Bronchial epithelial cell (primary cell): Measurements from ENCODE around the gene CCDC40. TPM values are rescaled to one million over a fixed set of nuclear protein-coding genes. Genes with fewer than 3 reads are reported as not detected.

ENCODE experiments used
- DNase-seq: peaks from one replicate; pipeline ENCODE4 v3.0.0-alpha.2; 2010; ENCODE audit warnings: low read depth
- FAIRE-seq: peaks from 2 replicates; lab custom pipeline; 2011; peaks lifted over from hg19 to GRCh38; lab: Jason Lieb, UNC
- H3K27me3 ChIP-seq: 2 replicates; pipeline ENCODE4 v1.5.1; 2011; ENCODE audit warnings: low read length; ENCODE audit not compliant: control insufficient read depth, insufficient read depth
- H3K36me3 ChIP-seq: 2 replicates; pipeline ENCODE4 v1.5.1; 2011; ENCODE audit warnings: low read length; ENCODE audit not compliant: control insufficient read depth, insufficient read depth
- H3K4me3 ChIP-seq: 2 replicates; pipeline ENCODE4 v1.5.1; 2011; ENCODE audit warnings: mild to moderate bottlenecking, low read depth, low read length, control low read depth
- total RNA-seq: library from RNA; depleted of rRNA; stranded (reverse); fragments of >200 nt; gene quantifications from 2 replicates; pipeline ENCODE4 v1.2.1, GENCODE V29; 2014
- TF ChIP-seq, protein P1 (sequence below): IDR thresholded peaks from 2 replicates; pipeline ENCODE4 v1.5.1; 2011; ENCODE audit warnings: mild to moderate bottlenecking, moderate library complexity, low read length, control low read depth, inconsistent platforms; ENCODE audit not compliant: insufficient read depth, severe bottlenecking

The CCDC40 gene
- total RNA-seq, 1 donor from 2014 or later = 0.79 TPM

DNA sequence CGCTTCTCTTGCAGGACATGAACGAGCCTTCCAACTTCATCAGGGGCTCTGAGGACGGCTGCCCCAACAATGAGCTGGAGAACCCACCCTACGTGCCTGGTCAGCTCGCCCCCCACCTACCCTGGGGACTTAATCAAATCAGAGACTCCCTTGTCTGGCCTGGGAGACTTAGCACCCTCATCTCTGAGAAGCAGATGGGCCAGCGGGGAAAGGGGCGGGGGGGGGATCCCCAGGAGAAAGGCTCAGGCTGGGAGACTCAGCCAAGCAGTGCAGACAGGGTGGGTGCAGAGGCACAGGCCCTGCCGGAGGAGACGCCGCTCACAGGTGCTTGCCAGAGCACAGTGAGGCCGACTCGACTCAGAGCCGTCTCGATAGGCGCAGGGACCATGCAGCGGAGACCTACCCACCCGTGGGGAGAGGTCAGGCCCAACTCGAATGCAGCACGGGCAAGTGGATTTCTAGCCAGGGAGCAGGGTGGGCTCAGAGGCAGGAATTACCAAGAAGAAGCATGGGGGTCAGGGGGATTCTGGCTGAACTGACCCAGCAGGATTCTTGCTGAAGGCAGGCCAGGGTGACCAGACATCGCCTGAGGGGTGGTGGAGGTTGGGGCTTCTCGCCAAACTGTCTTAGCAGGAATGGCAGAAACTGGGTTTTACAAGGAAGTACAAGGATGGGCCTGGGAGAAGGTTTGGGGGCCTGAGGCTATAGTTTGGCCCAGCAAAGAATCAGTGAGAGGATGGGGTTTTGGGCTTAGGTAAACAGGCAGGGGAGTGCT lies 74.7 kb downstream of the CCDC40 start:
- TF ChIP-seq, protein P1, sequence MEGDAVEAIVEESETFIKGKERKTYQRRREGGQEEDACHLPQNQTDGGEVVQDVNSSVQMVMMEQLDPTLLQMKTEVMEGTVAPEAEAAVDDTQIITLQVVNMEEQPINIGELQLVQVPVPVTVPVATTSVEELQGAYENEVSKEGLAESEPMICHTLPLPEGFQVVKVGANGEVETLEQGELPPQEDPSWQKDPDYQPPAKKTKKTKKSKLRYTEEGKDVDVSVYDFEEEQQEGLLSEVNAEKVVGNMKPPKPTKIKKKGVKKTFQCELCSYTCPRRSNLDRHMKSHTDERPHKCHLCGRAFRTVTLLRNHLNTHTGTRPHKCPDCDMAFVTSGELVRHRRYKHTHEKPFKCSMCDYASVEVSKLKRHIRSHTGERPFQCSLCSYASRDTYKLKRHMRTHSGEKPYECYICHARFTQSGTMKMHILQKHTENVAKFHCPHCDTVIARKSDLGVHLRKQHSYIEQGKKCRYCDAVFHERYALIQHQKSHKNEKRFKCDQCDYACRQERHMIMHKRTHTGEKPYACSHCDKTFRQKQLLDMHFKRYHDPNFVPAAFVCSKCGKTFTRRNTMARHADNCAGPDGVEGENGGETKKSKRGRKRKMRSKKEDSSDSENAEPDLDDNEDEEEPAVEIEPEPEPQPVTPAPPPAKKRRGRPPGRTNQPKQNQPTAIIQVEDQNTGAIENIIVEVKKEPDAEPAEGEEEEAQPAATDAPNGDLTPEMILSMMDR = no peak
- Histone ChIP-seq H3K27me3 (no peaks in the 10 kb centered on the region), H3K4me3 (no peak overlapping the region), H3K36me3 (no peaks in the 10 kb centered on the region)
- FAIRE-seq (no peak), DNase-seq (no peak)

DNA sequence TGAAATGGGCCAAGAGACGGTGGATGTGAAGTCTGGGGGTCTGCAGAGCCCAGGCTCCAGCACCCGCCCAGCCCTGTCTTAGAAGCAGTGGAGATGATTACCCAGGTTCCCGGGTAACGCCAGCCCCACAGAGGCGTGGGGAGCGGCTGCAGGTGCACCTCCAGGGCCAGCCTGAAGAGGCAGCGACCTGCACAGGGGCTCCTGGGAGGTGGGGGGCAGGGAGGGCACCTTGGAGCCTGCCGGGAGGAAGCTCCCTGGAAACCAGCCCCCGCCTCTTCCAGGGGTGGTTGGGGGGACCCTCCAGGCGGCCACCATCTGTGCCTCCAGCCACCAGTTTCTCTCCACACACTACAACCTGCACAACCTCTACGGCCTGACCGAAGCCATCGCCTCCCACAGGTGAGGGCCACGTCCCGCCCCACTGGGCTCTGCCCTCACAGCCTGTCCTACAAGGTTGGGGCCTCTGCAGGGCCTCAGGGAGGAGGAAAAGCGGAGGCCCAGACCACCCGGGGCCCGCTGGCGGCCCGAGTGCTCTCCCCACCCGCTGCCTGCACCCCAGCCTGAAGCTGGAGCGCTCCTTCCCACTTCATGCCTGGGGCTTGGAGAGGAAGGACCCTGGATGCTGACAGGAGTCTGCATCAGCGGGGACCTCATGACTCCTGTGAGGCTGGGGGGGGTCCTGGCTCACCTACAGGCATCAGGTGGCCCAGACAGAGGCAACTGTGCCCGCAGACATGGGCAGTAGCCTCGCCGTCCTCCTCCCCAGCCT lies 75.4 kb downstream of the CCDC40 start:
- no peaks in the 10 kb centered on the region for H3K27me3 ChIP-seq
- TF ChIP-seq, protein P1 = no peak
- H3K4me3 ChIP-seq = no peak overlapping the region
- DNase-seq (no peak), FAIRE-seq (no peak)
- H3K36me3 ChIP-seq = no peaks in the 10 kb centered on the region

DNA sequence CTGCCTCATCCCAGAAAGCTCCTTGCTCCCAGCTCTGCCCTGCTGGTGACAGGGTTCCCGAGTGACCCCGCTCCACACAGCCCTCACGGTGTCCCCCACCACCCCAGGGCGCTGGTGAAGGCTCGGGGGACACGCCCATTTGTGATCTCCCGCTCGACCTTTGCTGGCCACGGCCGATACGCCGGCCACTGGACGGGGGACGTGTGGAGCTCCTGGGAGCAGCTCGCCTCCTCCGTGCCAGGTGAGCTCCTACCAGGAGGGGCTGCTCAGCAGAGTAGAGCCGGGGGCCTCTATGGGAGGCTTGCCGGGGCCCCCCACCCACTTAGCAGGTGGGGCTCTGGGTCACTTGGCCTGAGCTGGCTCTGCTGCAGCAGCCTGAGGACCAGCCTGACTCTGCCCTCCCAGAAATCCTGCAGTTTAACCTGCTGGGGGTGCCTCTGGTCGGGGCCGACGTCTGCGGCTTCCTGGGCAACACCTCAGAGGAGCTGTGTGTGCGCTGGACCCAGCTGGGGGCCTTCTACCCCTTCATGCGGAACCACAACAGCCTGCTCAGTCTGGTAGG lies 76.1 kb downstream of the CCDC40 start:
- H3K36me3 ChIP-seq = no peaks in the 10 kb centered on the region
- FAIRE-seq = no peak

DNA sequence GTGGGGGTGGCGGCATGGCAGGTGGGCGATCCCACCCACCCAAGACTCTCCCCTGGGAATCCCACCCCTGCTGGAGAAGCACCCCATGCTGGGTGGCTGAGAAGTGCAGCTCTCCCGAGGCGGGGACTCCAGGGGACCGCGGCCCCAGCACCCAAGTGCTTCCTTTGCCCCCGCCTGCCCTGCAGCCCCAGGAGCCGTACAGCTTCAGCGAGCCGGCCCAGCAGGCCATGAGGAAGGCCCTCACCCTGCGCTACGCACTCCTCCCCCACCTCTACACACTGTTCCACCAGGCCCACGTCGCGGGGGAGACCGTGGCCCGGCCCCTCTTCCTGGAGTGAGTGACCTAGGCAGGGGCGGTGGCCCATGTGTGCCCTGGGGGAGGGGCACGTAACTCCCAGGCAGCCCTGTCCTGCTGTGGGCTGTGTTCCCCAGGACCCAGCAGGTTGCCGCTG lies 76.6 kb downstream of the CCDC40 start:
- TF ChIP-seq, protein P1 = no peak
- no peak for DNase-seq
- Histone ChIP-seq H3K36me3 (no peaks in the 10 kb centered on the region), H3K27me3 (no peaks in the 10 kb centered on the region), H3K4me3 (no peak overlapping the region)
- FAIRE-seq = no peak

More for the DNA sequence above, 76.1 kb downstream of the CCDC40 start:
- TF ChIP-seq, protein P1 = no peak
- no peak for DNase-seq
- H3K4me3 ChIP-seq = no peak overlapping the region
- H3K27me3 ChIP-seq = no peaks in the 10 kb centered on the region

DNA sequence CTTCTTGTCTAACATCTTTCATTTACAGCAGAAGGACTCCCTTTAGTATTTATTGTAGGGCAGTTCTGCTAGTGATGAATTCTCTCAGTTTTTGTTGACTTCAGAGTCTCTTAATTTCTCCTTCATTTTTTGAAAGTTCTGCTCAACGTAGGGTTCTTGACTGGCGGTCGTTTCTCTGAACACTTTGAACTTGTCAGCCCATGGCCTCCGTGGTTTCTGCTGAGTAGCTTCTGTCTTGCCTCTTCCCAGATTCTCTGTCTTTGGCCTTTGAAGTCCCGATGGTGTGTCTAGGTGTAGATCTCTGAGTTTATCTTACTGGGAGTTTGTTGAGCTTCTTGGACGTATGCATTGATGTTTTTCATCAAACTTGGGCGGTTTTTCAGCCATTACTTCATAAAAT lies 78.3 kb downstream of the CCDC40 start:
- FAIRE-seq (no peak), DNase-seq (no peak)
- TF ChIP-seq, protein P1 = no peak
- Histone ChIP-seq H3K36me3 (no peaks in the 10 kb centered on the region), H3K27me3 (no peaks in the 10 kb centered on the region), H3K4me3 (no peak overlapping the region)
